Measurements from ENCODE around the gene TCEAL9. TPM values are rescaled to one million over a fixed set of nuclear protein-coding genes. Genes with fewer than 3 reads are reported as not detected.

Gene TCEAL9
- total and polyA plus RNA-seq, 4 donors: 7.7 to 22.8 (median 13.3) TPM

- no peak overlapping the region for H3K27ac ChIP-seq (ENCODE audit: low read depth in 1 of 2, low read length in 2 of 2)
- WGBS: 32% methylated on average over 1 of the region's 1 CpG
- TF ChIP-seq ATF3 (IDR thresholded peaks at IDR 0.05) (no peak), HNF4A (conservative IDR thresholded peaks at IDR 0.05) (no peak), TAF1 (conservative IDR thresholded peaks at IDR 0.05) (no peak), RXRA (IDR thresholded peaks at IDR 0.05) (no peak)
- TF ChIP-seq, protein P1, sequence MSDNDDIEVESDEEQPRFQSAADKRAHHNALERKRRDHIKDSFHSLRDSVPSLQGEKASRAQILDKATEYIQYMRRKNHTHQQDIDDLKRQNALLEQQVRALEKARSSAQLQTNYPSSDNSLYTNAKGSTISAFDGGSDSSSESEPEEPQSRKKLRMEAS (IDR thresholded peaks at IDR 0.05): no peak
- TF ChIP-seq, protein P2, sequence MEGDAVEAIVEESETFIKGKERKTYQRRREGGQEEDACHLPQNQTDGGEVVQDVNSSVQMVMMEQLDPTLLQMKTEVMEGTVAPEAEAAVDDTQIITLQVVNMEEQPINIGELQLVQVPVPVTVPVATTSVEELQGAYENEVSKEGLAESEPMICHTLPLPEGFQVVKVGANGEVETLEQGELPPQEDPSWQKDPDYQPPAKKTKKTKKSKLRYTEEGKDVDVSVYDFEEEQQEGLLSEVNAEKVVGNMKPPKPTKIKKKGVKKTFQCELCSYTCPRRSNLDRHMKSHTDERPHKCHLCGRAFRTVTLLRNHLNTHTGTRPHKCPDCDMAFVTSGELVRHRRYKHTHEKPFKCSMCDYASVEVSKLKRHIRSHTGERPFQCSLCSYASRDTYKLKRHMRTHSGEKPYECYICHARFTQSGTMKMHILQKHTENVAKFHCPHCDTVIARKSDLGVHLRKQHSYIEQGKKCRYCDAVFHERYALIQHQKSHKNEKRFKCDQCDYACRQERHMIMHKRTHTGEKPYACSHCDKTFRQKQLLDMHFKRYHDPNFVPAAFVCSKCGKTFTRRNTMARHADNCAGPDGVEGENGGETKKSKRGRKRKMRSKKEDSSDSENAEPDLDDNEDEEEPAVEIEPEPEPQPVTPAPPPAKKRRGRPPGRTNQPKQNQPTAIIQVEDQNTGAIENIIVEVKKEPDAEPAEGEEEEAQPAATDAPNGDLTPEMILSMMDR (IDR thresholded peaks at IDR 0.05; ENCODE audit: low read depth, low read length, missing input control): no peak
- H3K36me3 ChIP-seq (ENCODE audit: control insufficient read depth in 4 of 4, insufficient read depth in 3 of 4, low read depth in 1 of 4, low read length in 3 of 4): no peaks in the 10 kb centered on the region
- H3K9me3 ChIP-seq (ENCODE audit: control insufficient read depth in 4 of 4, low read length in 3 of 4): no peaks in the 10 kb centered on the region
- peaks cover 0 to 8% (median 0%) of the 10 kb centered on the region in 4 donors for H3K27me3 ChIP-seq (ENCODE audit: control insufficient read depth in 4 of 4, insufficient read depth in 4 of 4, low read length in 3 of 4)
- no peak overlapping the region for H3K9ac ChIP-seq (ENCODE audit: low read depth in 1 of 2, low read length in 2 of 2)
- DNase-seq (ENCODE audit: low spot score): no peak
- no peak overlapping the region for H3K4me3 ChIP-seq (ENCODE audit: low read depth in 1 of 3, low read length in 3 of 3)
- peaks cover 0 to 2% (median under 1%) of the 10 kb centered on the region in 4 donors for H3K4me1 ChIP-seq (ENCODE audit: control insufficient read depth in 4 of 4, insufficient read depth in 4 of 4, low read length in 3 of 4)
Measured at GRCh38 chrX:103399744-103400143, 43.4 kb downstream of the TCEAL9 start.

GRCh38 chrX:103400931-103401330 is 44.6 kb downstream of the TCEAL9 start:
- Histone ChIP-seq H3K4me1 (ENCODE audit: control insufficient read depth in 4 of 4, insufficient read depth in 4 of 4, low read length in 3 of 4) (peaks cover 0 to 6% (median 1%) of the 10 kb centered on the region in 4 donors), H3K9me3 (ENCODE audit: control insufficient read depth in 4 of 4, low read length in 3 of 4) (no peaks in the 10 kb centered on the region), H3K36me3 (ENCODE audit: control insufficient read depth in 4 of 4, insufficient read depth in 3 of 4, low read depth in 1 of 4, low read length in 3 of 4) (no peaks in the 10 kb centered on the region), H3K4me3 (ENCODE audit: low read depth in 1 of 3, low read length in 3 of 3) (no peak overlapping the region), H3K9ac (ENCODE audit: low read depth in 1 of 2, low read length in 2 of 2) (no peak overlapping the region), H3K27me3 (ENCODE audit: control insufficient read depth in 4 of 4, insufficient read depth in 4 of 4, low read length in 3 of 4) (peaks cover 0 to 8% (median 0%) of the 10 kb centered on the region in 4 donors), H3K27ac (ENCODE audit: low read depth in 1 of 2, low read length in 2 of 2) (no peak overlapping the region)
- 82% methylated on average over 1 of the region's 1 CpG for WGBS
- DNase-seq (ENCODE audit: low spot score): no peak
- no peak for TF ChIP-seq YY1 (IDR thresholded peaks at IDR 0.05)
- no peak for TF ChIP-seq HNF4G (IDR thresholded peaks at IDR 0.05)
- no peak for TF ChIP-seq EGR1 (IDR thresholded peaks at IDR 0.05; ENCODE audit: low read depth in 2 of 2)
- no peak for TF ChIP-seq ATF3 (IDR thresholded peaks at IDR 0.05)
- no peak for TF ChIP-seq RAD21 (IDR thresholded peaks at IDR 0.05)
- no peak for TF ChIP-seq GABPA (IDR thresholded peaks at IDR 0.05 in 1 of 2, conservative IDR thresholded peaks at IDR 0.05 in 1 of 2)
- no peak for TF ChIP-seq HNF4A (conservative IDR thresholded peaks at IDR 0.05)
- no peak for TF ChIP-seq SP1 (IDR thresholded peaks at IDR 0.05)
- TF ChIP-seq, protein P3, sequence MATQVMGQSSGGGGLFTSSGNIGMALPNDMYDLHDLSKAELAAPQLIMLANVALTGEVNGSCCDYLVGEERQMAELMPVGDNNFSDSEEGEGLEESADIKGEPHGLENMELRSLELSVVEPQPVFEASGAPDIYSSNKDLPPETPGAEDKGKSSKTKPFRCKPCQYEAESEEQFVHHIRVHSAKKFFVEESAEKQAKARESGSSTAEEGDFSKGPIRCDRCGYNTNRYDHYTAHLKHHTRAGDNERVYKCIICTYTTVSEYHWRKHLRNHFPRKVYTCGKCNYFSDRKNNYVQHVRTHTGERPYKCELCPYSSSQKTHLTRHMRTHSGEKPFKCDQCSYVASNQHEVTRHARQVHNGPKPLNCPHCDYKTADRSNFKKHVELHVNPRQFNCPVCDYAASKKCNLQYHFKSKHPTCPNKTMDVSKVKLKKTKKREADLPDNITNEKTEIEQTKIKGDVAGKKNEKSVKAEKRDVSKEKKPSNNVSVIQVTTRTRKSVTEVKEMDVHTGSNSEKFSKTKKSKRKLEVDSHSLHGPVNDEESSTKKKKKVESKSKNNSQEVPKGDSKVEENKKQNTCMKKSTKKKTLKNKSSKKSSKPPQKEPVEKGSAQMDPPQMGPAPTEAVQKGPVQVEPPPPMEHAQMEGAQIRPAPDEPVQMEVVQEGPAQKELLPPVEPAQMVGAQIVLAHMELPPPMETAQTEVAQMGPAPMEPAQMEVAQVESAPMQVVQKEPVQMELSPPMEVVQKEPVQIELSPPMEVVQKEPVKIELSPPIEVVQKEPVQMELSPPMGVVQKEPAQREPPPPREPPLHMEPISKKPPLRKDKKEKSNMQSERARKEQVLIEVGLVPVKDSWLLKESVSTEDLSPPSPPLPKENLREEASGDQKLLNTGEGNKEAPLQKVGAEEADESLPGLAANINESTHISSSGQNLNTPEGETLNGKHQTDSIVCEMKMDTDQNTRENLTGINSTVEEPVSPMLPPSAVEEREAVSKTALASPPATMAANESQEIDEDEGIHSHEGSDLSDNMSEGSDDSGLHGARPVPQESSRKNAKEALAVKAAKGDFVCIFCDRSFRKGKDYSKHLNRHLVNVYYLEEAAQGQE (IDR thresholded peaks at IDR 0.05): no peak

Measured in liver (tissue), 9 donors.